Esophagus (tissue), 2 donors: ENCODE measurements around the gene TMEM63A. TPM values are rescaled to one million over a fixed set of nuclear protein-coding genes. Genes with fewer than 3 reads are reported as not detected.
"Not testable (repeated sequence)": the region's sequence is repeated elsewhere in the genome, so short reads cannot be mapped to it uniquely, and the experiment has no call there.

Source experiments
- H3K27ac ChIP-seq, 2 donors: one replicate each; pipeline ENCODE4 v1.5.1; 2013; ENCODE audit warnings: low read depth in 2 of 2, mild to moderate bottlenecking in 2 of 2, inconsistent platforms in 1 of 2, low read length in 1 of 2, moderate library complexity in 1 of 2
- H3K27me3 ChIP-seq, 2 donors: one replicate each; pipeline ENCODE4 v1.6.1; 2013; ENCODE audit warnings: low read length in 2 of 2, control low read depth in 1 of 2, mild to moderate bottlenecking in 1 of 2; ENCODE audit not compliant: insufficient read depth in 2 of 2, control insufficient read depth in 1 of 2
- H3K36me3 ChIP-seq, 2 donors: one replicate each; pipeline ENCODE4 v1.6.1; 2013; ENCODE audit warnings: low read length in 1 of 2; ENCODE audit not compliant: control insufficient read depth in 2 of 2, insufficient read depth in 2 of 2
- H3K4me1 ChIP-seq, 2 donors: one replicate each; pipeline ENCODE4 v1.6.1; 2013; ENCODE audit warnings: low read length in 1 of 2; ENCODE audit not compliant: control insufficient read depth in 2 of 2, insufficient read depth in 2 of 2
- H3K4me3 ChIP-seq, 2 donors: one replicate each; pipeline ENCODE4 v1.5.1; 2013; ENCODE audit warnings: low read length in 2 of 2, mild to moderate bottlenecking in 2 of 2, low read depth in 1 of 2, moderate library complexity in 1 of 2
- H3K9me3 ChIP-seq, 2 donors: one replicate each; pipeline ENCODE4 v1.6.1; 2013; ENCODE audit warnings: mild to moderate bottlenecking in 2 of 2, low read depth in 1 of 2, low read length in 1 of 2, moderate library complexity in 1 of 2; ENCODE audit not compliant: control insufficient read depth in 2 of 2, insufficient read depth in 1 of 2
- WGBS, 2 donors: extraction: QIAGEN DNeasy Blood & Tissue Kit; methylation state at CpG; one replicate each; pipeline ENCODE4 v1.1.7; 2013; 5-methylcytosine and 5-hydroxymethylcytosine counted together
- polyA plus RNA-seq, 2 donors: library from polyadenylated mRNA; stranded (reverse); fragments of 200-250 nt; gene quantifications; one replicate each; pipeline ENCODE4 v1.2.3, GENCODE V29; 2013
- donor health status: healthy with polysubstance abuse.
- donor health status: Bipolar disorder and iron deficiency.

Gene TMEM63A
- polyA plus RNA-seq, 2 donors = 11.2 to 34.9 TPM

DNA sequence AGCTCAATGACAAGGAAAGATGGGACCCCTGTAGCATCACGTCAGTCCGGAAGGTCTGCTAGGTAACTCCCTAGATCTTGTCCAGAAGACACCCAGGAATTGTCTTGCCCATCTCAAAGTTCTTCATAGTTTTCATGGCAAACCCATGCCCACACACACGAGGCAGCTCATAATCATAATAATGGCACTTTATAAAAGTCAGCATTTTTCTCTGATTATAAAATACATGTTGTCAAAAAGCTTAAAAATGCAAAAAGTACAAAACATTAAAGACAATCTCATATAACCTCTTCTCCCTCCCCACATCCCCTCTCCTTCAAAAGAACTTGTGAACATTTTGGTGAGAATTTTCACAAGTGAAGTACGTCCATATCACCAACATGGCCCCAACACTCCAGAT, 41.5 kb downstream of the TMEM63A start:
- Histone ChIP-seq H3K27ac (no peak overlapping the region), H3K27me3 (no peaks in the 10 kb centered on the region), H3K4me1 (peaks cover 3 to 7% of the 10 kb centered on the region in 2 donors), H3K4me3 (no peak overlapping the region), H3K36me3 (peaks cover 10 to 42% of the 10 kb centered on the region in 2 donors), H3K9me3 (no peaks in the 10 kb centered on the region)
- WGBS, 2 donors = 85 to 87% methylated on average over 4 of the region's 4 CpGs

DNA sequence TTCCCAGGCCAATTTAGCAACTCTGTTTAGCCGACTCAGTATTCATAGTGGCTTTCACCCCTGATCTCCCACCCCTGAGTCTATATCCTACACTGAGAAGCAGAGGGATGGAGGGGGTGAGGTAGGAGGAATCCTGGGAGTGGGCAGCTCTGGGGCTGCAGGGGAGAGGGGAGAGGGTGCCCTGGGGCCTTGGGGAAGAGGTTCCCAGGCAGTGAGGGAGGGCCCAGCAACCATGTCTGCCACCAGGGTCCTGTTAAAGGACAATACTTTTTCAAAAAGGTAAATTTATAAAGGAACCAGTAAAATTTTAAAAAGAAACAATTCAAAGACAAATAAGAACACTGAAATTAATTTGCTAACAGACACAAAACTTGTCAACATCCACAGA, 42.0 kb downstream of the TMEM63A start:
- no peaks in the 10 kb centered on the region for H3K27me3 ChIP-seq
- 88 to 100% methylated on average over 1 of the region's 1 CpG for WGBS, 2 donors
- H3K9me3 ChIP-seq = no peaks in the 10 kb centered on the region
- peaks cover 10 to 38% of the 10 kb centered on the region in 2 donors for H3K36me3 ChIP-seq
- H3K4me1 ChIP-seq = peaks cover 0 to 3% of the 10 kb centered on the region in 2 donors
- no peak overlapping the region for H3K4me3 ChIP-seq
- no peak overlapping the region for H3K27ac ChIP-seq

DNA sequence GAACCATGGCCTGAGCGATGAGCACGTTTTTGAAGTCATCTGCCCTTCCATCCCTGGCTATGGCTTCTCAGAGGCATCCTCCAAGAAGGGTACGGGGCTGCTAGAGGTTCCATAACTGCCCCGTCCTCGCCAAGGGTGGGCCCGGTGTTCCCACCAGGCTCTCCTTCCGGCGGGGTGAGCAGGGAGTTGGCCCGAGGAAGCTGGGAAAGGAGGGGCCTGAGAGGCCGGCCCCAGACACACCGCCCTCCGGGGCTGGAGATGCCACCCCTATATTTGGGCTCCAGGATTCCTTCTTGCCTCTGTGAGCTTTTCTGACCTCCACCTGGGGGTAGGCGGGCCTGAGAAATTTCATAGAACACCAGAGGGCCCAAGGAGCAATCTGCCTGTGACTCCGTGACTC, 43.4 kb downstream of the TMEM63A start:
- Histone ChIP-seq H3K27me3 (no peaks in the 10 kb centered on the region), H3K4me3 (no peak overlapping the region), H3K9me3 (no peaks in the 10 kb centered on the region), H3K36me3 (peaks cover 8 to 30% of the 10 kb centered on the region in 2 donors), H3K27ac (no peak overlapping the region), H3K4me1 (peaks cover 0 to 2% of the 10 kb centered on the region in 2 donors)
- WGBS, 2 donors = 88 to 91% methylated on average over 13 to 14 of the region's 14 CpGs

DNA sequence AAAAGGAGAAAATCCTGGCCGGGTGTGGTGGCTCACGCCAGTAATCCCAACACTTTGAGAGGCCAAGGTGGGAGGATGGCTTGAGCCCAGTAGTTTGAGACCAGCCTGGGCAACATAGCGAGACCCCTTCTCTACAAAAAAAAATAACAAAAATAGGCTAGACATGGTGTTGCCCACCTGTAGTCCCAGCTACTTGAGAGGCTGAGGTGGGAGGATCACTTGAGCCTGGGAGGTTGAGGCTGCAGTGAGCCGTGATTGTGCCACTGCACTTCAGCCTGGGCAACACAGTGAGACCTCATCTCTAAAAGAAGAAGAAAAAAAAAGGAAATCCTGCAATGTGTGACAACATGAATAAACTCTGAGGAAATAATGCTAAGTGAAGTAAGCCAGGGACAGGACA, 45.9 kb downstream of the TMEM63A start:
- H3K27me3 ChIP-seq, H3K4me1 ChIP-seq, H3K4me3 ChIP-seq, H3K9me3 ChIP-seq: not testable (repeated sequence)
- Histone ChIP-seq H3K36me3 (peaks cover 4 to 30% of the 10 kb centered on the region in 2 donors), H3K27ac (peak overlapping the region in 1 of 2 donors; percentile 21)
- WGBS, 2 donors = 89 to 91% methylated on average over 4 of the region's 4 CpGs

DNA sequence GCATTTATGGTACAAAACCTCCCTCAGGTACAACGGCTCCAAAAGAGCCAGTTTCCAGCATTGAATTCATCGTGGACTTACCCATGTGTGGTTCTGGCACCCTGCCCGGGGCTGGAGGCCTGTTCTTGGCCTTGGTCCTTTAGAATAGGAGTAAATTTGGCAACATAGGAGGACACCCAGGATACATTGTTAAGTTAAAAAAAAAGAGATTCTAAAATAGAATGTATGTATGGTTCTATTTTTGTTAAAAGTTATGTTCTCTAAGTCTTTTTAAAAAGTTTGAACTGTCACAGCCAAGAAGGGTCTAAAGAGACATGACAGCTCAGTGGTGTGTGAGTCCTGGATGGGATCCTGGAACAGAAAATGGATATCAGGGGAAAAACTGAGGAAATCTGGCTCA, 46.3 kb downstream of the TMEM63A start:
- Histone ChIP-seq H3K9me3 (no peaks in the 10 kb centered on the region), H3K27me3 (no peaks in the 10 kb centered on the region), H3K36me3 (peaks cover 4 to 31% of the 10 kb centered on the region in 2 donors), H3K4me3 (no peak overlapping the region), H3K4me1 (peaks cover 0 to 2% of the 10 kb centered on the region in 2 donors), H3K27ac (peak overlapping the region in 1 of 2 donors; percentile 21)
- WGBS, 2 donors = 22% methylated on average over 3 of the region's 3 CpGs

DNA sequence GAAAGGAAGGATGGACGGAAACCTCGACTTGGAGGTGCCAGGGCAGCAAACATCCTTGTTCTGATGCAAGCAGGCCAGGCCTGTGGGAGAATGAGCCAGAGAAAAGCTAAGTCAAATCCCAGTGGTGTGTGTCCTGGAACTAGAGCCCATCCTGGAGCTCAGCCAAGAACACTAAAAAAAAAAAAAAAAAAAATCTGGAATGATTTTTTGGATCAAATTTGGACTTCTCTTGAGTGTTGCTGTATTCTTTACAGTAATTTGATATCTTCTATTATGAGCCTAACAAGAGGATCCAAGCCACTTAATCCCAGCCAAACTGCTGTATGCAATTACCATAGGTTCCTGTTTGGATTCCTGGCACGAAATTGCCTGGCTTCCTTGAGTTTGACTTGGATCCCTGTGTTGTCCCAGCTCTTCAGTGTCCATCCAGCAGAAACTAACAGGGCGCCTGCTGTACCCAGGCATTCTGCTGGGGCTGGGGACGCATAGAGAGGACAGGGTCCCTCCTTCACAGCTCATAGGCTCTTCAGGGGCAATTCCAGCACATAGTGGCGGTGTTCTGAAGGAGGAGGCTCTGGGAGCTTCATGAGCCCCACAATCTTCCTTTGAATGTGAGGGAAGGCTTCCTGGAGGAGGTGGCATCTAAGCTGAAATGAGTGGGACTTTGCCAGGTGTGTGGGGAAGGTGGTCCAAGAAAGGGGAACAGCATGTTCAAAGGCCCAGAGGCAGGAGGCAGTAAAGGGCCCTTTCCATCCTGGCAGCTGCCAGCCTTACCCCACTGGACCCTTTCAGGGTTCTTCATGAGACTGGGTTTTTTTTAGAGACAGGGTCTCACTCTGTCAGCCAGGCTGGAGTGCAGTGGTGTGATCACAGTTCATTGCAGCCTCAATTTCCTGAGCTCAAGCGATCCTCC, 47.5 kb downstream of the TMEM63A start:
- peaks cover 0 to 2% of the 10 kb centered on the region in 2 donors for H3K4me1 ChIP-seq
- WGBS, 2 donors = 48 to 65% methylated on average over 7 of the region's 7 CpGs
- H3K9me3 ChIP-seq = no peaks in the 10 kb centered on the region
- H3K36me3 ChIP-seq = peaks cover 0 to 24% of the 10 kb centered on the region in 2 donors
- H3K27ac ChIP-seq = peak overlapping the region; percentile 55 to 74
- H3K27me3 ChIP-seq = no peaks in the 10 kb centered on the region
- no peak overlapping the region for H3K4me3 ChIP-seq

DNA sequence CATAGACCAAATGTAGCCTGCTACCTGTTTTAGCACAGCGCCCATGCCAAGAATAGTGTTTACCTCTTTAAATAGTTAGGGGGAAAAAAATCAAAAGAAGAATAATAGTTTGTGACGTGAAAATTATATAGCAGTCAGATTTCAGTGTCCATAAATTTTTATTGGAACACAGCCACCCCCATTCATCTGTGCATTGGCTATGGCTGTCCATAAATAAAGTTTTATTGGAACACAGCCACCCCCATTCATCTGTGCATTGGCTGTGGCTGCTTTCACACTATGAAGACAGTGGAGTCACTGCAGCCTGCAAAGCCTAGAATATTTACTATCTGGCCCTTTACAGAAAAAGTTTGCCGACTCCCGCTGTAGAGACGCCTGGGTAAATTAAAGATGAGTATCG, 51.3 kb downstream of the TMEM63A start:
- peaks cover 0 to 8% of the 10 kb centered on the region in 2 donors for H3K4me1 ChIP-seq
- peaks cover 0 to 21% of the 10 kb centered on the region in 2 donors for H3K36me3 ChIP-seq
- WGBS, 2 donors = 93 to 94% methylated on average over 6 of the region's 6 CpGs
- H3K27ac ChIP-seq = no peak overlapping the region
- H3K4me3 ChIP-seq = no peak overlapping the region
- H3K9me3 ChIP-seq = no peaks in the 10 kb centered on the region
- H3K27me3 ChIP-seq = no peaks in the 10 kb centered on the region

DNA sequence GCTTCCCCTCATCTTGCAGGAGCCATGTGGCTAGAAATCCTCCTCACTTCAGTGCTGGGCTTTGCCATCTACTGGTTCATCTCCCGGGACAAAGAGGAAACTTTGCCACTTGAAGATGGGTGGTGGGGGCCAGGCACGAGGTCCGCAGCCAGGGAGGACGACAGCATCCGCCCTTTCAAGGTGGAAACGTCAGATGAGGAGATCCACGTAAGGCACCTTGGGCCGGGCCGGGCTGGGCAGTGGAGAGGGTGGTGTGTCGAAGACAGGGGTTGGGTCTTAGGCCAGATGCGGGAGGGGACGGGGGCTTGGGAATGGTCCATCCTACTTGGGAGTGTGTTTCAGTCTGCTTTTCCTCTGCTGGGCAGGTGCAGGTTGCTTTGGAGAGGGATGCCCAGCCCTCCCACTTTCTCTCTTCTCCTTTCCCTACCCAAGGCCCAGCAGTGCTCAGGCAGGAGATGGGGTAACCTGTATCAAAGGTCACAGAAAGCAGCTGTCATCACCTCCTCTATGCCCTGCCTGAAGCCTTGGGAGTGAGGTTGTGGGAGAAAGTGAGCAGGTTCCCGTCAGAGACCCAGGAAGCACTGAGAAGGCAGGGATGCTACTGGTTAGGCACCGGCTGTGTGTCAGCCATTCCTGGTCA, 53.4 kb downstream of the TMEM63A start:
- Histone ChIP-seq H3K4me1 (peaks cover 6 to 8% of the 10 kb centered on the region in 2 donors), H3K4me3 (no peak overlapping the region), H3K9me3 (no peaks in the 10 kb centered on the region), H3K27ac (no peak overlapping the region), H3K27me3 (no peaks in the 10 kb centered on the region), H3K36me3 (peaks cover 0 to 18% of the 10 kb centered on the region in 2 donors)
- 85 to 93% methylated on average over 14 of the region's 14 CpGs for WGBS, 2 donors

DNA sequence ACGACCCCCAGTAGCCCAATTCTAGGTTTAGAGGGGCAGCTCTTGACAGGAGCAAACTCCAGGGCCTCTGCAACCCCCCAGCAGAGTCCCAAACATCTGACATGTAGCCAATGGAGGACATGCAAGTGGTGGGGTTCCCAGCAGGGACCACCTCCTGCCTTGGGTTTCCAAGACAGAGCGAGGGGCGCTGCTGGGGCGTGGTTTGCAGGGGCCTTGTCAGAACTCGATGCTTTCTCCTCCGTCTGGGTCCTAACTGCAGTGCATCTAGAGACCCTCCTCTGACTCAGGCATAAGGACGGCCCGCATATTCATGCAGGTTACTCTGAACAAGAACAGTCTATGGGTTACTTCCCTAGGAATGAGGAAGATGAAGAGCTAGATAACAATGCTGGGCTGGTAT, 55.1 kb downstream of the TMEM63A start:
- Histone ChIP-seq H3K27me3 (no peaks in the 10 kb centered on the region), H3K9me3 (no peaks in the 10 kb centered on the region), H3K4me1 (peaks cover 6 to 9% of the 10 kb centered on the region in 2 donors), H3K36me3 (peaks cover 0 to 18% of the 10 kb centered on the region in 2 donors), H3K4me3 (no peak overlapping the region), H3K27ac (no peak overlapping the region)
- 78 to 89% methylated on average over 8 of the region's 8 CpGs for WGBS, 2 donors
